Karpas-422 (cell line): ENCODE results near the gene KCNK15. TPM values are rescaled to one million over a fixed set of nuclear protein-coding genes. Genes with fewer than 3 reads are reported as not detected.

Source experiments
- DNase-seq: peaks from one replicate; pipeline ENCODE4 v3.0.0-alpha.2; 2015
- H2AFZ ChIP-seq: fragments of 200-600 bp; sonication (generic); 2 replicates; pipeline ENCODE4 v1.6.1; 2014; ENCODE audit warnings: antibody characterized with exemption, low read length, mixed read lengths
- H3K27ac ChIP-seq: fragments of 200-600 bp; sonication (generic); 2 replicates; pipeline ENCODE4 v1.5.1; 2014; ENCODE audit warnings: mild to moderate bottlenecking, low read length, moderate library complexity
- H3K27me3 ChIP-seq: fragments of 200-600 bp; sonication (generic); 2 replicates; pipeline ENCODE4 v1.6.1; 2014; ENCODE audit warnings: low read length, mixed read lengths
- H3K36me3 ChIP-seq: fragments of 200-600 bp; sonication (generic); 2 replicates; pipeline ENCODE4 v1.6.1; 2014; ENCODE audit warnings: low read length, mixed read lengths; ENCODE audit not compliant: insufficient read depth
- H3K4me1 ChIP-seq: fragments of 200-600 bp; sonication (generic); 2 replicates; pipeline ENCODE4 v1.6.1; 2014; ENCODE audit warnings: mild to moderate bottlenecking, low read length, mixed read lengths
- H3K4me2 ChIP-seq: fragments of 200-600 bp; sonication (generic); 2 replicates; pipeline ENCODE4 v1.6.1; 2014; ENCODE audit warnings: low read length, low read depth, mild to moderate bottlenecking; ENCODE audit not compliant: poor library complexity, severe bottlenecking
- H3K4me3 ChIP-seq: fragments of 200-600 bp; sonication (generic); 2 replicates; pipeline ENCODE4 v1.5.1; 2014; ENCODE audit warnings: mild to moderate bottlenecking, antibody characterized with exemption, low read length, mixed read lengths
- H3K79me2 ChIP-seq: fragments of 200-600 bp; sonication (generic); 2 replicates; pipeline ENCODE4 v1.6.1; 2014; ENCODE audit warnings: mild to moderate bottlenecking, low read length, mixed read lengths
- H3K9ac ChIP-seq: fragments of 200-600 bp; sonication (generic); 2 replicates; pipeline ENCODE4 v1.6.0; 2014; ENCODE audit warnings: low read length
- H3K9me2 ChIP-seq: fragments of 200-600 bp; sonication (generic), shearing (Covaris generic); replicated peaks from 2 replicates; pipeline ENCODE4 v1.6.0; 2014; ENCODE audit warnings: mild to moderate bottlenecking, low read length, moderate library complexity; ENCODE audit not compliant: insufficient read depth
- H3K9me3 ChIP-seq: fragments of 300-700, 200-600 bp; sonication (generic); 2 replicates; pipeline ENCODE4 v1.6.1; 2014; ENCODE audit warnings: low read length, mixed read lengths
- H4K20me1 ChIP-seq: fragments of 200-600 bp; sonication (generic); 2 replicates; pipeline ENCODE4 v1.6.1; 2014; ENCODE audit warnings: mild to moderate bottlenecking, antibody characterized with exemption, low read length, low read depth; ENCODE audit not compliant: insufficient read depth
- total RNA-seq: library from RNA; depleted of rRNA; stranded (reverse); fragments of >200 nt; shearing (Covaris generic); gene quantifications from 2 replicates; pipeline ENCODE4 v1.2.3, GENCODE V29; 2014; ENCODE audit warnings: low replicate concordance

KCNK15 gene
- total RNA-seq, 1 experiment from 2014 or later, result not detected

DNA sequence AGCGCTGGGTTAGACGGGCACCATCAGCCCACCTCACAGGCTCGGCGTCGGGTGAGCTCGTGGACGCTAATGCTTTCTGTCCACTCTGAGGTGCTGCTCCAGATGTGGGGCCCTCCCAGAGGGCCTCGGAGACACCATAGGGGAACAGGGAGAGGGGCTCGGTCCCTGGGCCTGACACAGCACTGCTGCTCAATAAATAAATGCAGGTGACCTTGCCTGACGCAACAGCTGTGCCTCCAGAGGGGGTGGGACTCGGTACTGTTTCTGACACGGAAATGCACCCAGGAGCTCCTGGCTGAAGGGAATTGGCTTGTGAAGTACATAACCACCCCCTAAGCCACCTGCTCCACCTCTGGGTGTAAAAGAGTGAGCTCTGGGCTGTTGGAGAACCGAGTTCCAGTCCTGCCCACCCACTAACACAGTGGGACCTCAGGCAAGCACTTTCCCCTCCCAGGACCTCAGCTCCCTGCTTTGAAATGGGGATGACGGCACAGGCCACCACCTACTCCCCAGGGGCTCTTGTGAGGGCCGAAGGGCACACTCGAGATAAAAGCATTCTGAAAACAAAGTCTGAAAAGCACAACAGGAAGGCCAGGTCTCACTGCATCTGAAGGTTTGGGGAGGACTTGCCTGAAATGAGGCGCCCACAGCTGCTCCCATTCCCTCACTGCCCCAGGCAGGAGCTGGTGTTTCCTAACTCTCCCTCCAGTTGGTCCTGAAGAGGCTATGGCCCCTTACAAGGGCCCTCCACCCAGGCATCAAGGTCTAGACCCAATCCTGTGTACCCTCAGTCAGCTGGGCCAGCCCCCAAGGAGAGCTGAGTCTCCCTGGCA, 6.7 kb downstream of the KCNK15 start:
- Histone ChIP-seq H3K9me3 (no peaks in the 10 kb centered on the region), H3K9me2 (no peaks in the 10 kb centered on the region), H3K27ac (no peak overlapping the region), H3K36me3 (no peaks in the 10 kb centered on the region), H4K20me1 (no peaks in the 10 kb centered on the region), H3K4me1 (no peaks in the 10 kb centered on the region), H3K9ac (no peak overlapping the region), H2AFZ (no peak overlapping the region), H3K4me3 (no peak overlapping the region), H3K79me2 (no peaks in the 10 kb centered on the region), H3K27me3 (no peaks in the 10 kb centered on the region), H3K4me2 (no peak overlapping the region)
- no peak for DNase-seq

- Histone ChIP-seq H3K27ac (no peak overlapping the region), H4K20me1 (no peaks in the 10 kb centered on the region), H3K9me2 (no peaks in the 10 kb centered on the region), H3K9ac (no peak overlapping the region), H3K4me3 (no peak overlapping the region), H3K9me3 (no peaks in the 10 kb centered on the region), H3K36me3 (no peaks in the 10 kb centered on the region), H3K4me2 (no peak overlapping the region), H3K27me3 (no peaks in the 10 kb centered on the region), H3K79me2 (no peaks in the 10 kb centered on the region), H2AFZ (no peak overlapping the region), H3K4me1 (no peaks in the 10 kb centered on the region)
- DNase-seq, result no peak
These were observed 8.9 kb downstream of the KCNK15 start for GRCh38 chr20:44754554-44754953.

DNA sequence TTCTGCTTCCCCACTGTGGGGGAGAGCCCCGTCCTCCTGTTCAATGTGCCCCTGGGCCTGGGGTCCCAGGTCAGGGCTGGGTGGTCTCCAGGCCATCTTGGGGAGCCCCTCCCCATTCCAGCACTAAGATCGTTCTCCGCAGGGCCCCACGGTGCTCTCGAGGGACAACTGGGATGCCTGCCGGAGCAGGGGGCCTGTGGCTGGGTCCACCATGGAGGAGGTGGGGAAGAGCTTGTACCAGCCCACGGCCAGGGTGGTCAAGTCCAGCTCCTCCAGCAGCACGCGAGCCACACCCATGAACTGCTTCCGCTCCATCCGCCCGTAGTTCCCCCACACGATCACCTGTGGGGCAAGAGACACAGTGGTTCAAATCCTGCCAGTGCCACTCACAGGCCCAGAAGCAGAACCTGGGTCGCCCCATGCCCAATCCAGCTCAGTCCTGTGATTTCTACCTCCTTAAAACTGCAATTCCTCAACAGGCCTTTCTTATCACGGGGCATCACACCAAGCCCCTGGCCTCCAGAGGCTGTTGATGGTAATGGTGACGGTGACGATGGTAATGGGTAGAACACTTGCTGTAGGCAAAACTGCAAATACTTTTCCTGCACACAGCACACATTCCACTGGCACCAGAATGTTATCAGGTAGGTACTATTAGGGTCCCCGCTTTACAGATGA, 10.5 kb downstream of the KCNK15 start:
- H3K4me3 ChIP-seq, result no peak overlapping the region
- no peak overlapping the region for H3K9ac ChIP-seq
- no peaks in the 10 kb centered on the region for H3K4me1 ChIP-seq
- DNase-seq, result no peak
- no peak overlapping the region for H3K27ac ChIP-seq
- H3K4me2 ChIP-seq, result no peak overlapping the region
- no peaks in the 10 kb centered on the region for H3K9me3 ChIP-seq
- H2AFZ ChIP-seq, result no peak overlapping the region
- no peaks in the 10 kb centered on the region for H3K9me2 ChIP-seq
- no peaks in the 10 kb centered on the region for H3K27me3 ChIP-seq
- no peaks in the 10 kb centered on the region for H3K79me2 ChIP-seq
- no peaks in the 10 kb centered on the region for H4K20me1 ChIP-seq
- no peaks in the 10 kb centered on the region for H3K36me3 ChIP-seq

DNA sequence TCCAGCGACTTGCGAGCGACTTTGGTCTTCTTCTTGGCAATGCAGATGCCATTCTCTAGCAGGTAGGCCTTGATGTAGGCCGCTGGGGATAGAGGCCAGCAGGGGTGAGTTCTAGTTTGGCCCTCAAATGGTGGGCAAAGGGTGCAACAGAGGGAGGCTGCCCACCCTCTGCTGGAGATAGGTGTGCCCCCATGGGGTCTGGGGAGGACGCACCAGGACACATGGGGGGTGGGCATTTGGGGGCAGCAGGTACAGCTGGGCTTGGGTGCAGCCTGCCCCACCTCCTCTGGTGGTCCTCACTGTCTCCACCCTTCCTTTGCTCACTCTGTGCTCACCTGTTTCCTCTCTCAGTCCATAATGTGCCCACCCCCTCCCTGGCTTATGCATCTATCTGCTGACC, 11.3 kb downstream of the KCNK15 start:
- no peaks in the 10 kb centered on the region for H3K79me2 ChIP-seq
- no peak overlapping the region for H3K9ac ChIP-seq
- H3K4me2 ChIP-seq, result no peak overlapping the region
- H3K27me3 ChIP-seq, result no peaks in the 10 kb centered on the region
- H3K9me2 ChIP-seq, result no peaks in the 10 kb centered on the region
- H3K4me1 ChIP-seq, result no peaks in the 10 kb centered on the region
- H3K9me3 ChIP-seq, result no peaks in the 10 kb centered on the region
- DNase-seq, result no peak
- H3K36me3 ChIP-seq, result no peaks in the 10 kb centered on the region
- no peaks in the 10 kb centered on the region for H4K20me1 ChIP-seq
- no peak overlapping the region for H2AFZ ChIP-seq
- H3K27ac ChIP-seq, result no peak overlapping the region
- H3K4me3 ChIP-seq, result no peak overlapping the region

GRCh38 chr20:44758247-44759101, 12.8 kb downstream of the KCNK15 start:
- H3K27me3 ChIP-seq, result no peaks in the 10 kb centered on the region
- H4K20me1 ChIP-seq, result no peaks in the 10 kb centered on the region
- no peaks in the 10 kb centered on the region for H3K36me3 ChIP-seq
- DNase-seq, result no peak
- H3K27ac ChIP-seq, result no peak overlapping the region
- no peaks in the 10 kb centered on the region for H3K79me2 ChIP-seq
- no peaks in the 10 kb centered on the region for H3K4me1 ChIP-seq
- H3K9ac ChIP-seq, result no peak overlapping the region
- no peak overlapping the region for H3K4me3 ChIP-seq
- no peaks in the 10 kb centered on the region for H3K9me3 ChIP-seq
- no peak overlapping the region for H3K4me2 ChIP-seq
- H3K9me2 ChIP-seq, result no peaks in the 10 kb centered on the region
- no peak overlapping the region for H2AFZ ChIP-seq

- no peaks in the 10 kb centered on the region for H3K36me3 ChIP-seq
- H3K9me3 ChIP-seq, result no peaks in the 10 kb centered on the region
- H2AFZ ChIP-seq, result no peak overlapping the region
- no peak overlapping the region for H3K9ac ChIP-seq
- DNase-seq, result no peak
- H3K4me1 ChIP-seq, result no peaks in the 10 kb centered on the region
- H3K9me2 ChIP-seq, result no peaks in the 10 kb centered on the region
- H3K4me2 ChIP-seq, result no peak overlapping the region
- H3K27ac ChIP-seq, result no peak overlapping the region
- H3K4me3 ChIP-seq, result no peak overlapping the region
- no peaks in the 10 kb centered on the region for H3K79me2 ChIP-seq
- no peaks in the 10 kb centered on the region for H4K20me1 ChIP-seq
- H3K27me3 ChIP-seq, result no peaks in the 10 kb centered on the region
These were observed 13.9 kb downstream of the KCNK15 start for GRCh38 chr20:44759595-44759994.

DNA sequence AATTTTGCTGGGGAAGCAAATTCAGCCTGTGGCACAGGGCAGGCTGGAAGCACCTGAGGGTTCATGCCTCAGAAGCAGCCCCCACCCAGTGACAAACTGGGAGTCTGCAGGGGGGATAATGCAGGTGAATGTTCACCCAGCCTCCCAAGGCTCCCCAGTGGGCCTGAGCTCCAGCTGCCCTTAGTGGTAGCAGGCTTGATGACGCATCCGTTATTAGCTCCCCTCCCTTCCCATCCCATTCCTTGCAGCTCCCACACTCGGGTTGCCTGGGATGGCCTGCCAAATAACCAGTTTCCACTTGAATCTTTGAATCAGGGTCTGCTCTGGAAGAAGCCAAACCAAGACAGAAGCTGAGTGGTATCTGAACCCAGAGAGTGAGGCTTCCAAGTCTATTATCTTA, 15.8 kb downstream of the KCNK15 start:
- H3K27me3 ChIP-seq, result no peaks in the 10 kb centered on the region
- H2AFZ ChIP-seq, result no peak overlapping the region
- no peaks in the 10 kb centered on the region for H3K4me1 ChIP-seq
- DNase-seq, result no peak
- H3K27ac ChIP-seq, result no peak overlapping the region
- H3K36me3 ChIP-seq, result no peaks in the 10 kb centered on the region
- no peaks in the 10 kb centered on the region for H3K79me2 ChIP-seq
- H3K9ac ChIP-seq, result no peak overlapping the region
- no peak overlapping the region for H3K4me2 ChIP-seq
- no peak overlapping the region for H3K4me3 ChIP-seq
- no peaks in the 10 kb centered on the region for H4K20me1 ChIP-seq
- H3K9me2 ChIP-seq, result no peaks in the 10 kb centered on the region
- no peaks in the 10 kb centered on the region for H3K9me3 ChIP-seq
